Brain microvascular endothelial cell (primary cell): Measurements from ENCODE around the gene TTYH3.

Source experiments
- DNase-seq: peaks from one replicate; pipeline ENCODE4 v3.0.0-alpha.2; 2020
- H3K27ac ChIP-seq: fragments of 250-450 bp; sonication (Bioruptor Pico); 2 replicates; pipeline ENCODE4 v1.5.1; 2020; ENCODE audit warnings: mild to moderate bottlenecking, moderate library complexity
- H3K27me3 ChIP-seq: fragments of 250-450 bp; sonication (Bioruptor Pico); replicated peaks from 2 replicates; pipeline ENCODE4 v1.5.1; 2020; ENCODE audit warnings: mild to moderate bottlenecking
- H3K36me3 ChIP-seq: fragments of 250-450 bp; sonication (Bioruptor Pico); replicated peaks from 2 replicates; pipeline ENCODE4 v1.5.1; 2020; ENCODE audit warnings: mild to moderate bottlenecking
- H3K4me3 ChIP-seq: 2 replicates; pipeline ENCODE4 v1.5.1; 2011; ENCODE audit warnings: low read depth, mild to moderate bottlenecking, control low read depth, low read length, moderate library complexity
- in situ Hi-C: cut with HindIII; loops from 2 replicates; pipeline ENCODE4 v1.10.0; 2017; ENCODE audit warnings: low sequenced_read_pairs, low pct_ligation_motif_present
- TF ChIP-seq, protein P1 (sequence below): IDR thresholded peaks from 2 replicates; pipeline ENCODE4 v1.5.1; 2011; ENCODE audit warnings: low read depth, mild to moderate bottlenecking, moderate library complexity, low read length, control low read depth, inconsistent platforms; ENCODE audit errors: missing control alignments

TTYH3 gene

DNA sequence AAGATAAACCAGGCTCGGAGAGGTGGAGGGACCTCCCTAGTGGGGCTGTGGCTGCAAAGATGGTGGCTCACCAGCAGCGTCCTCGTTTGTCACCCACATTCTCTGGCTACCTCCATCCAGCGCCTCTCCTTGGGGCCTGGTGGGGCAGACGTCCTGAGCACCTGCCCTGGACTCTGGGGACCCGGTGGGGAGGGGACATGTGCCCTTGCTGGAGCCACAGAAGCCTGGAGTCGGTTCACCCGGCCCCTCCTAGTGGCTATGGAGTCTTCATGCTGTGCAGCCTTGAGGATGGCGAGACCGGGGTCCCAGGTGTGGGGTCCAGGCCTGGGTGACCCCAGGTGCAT lies 14.5 kb downstream of the TTYH3 start:
- TF ChIP-seq, protein P1, sequence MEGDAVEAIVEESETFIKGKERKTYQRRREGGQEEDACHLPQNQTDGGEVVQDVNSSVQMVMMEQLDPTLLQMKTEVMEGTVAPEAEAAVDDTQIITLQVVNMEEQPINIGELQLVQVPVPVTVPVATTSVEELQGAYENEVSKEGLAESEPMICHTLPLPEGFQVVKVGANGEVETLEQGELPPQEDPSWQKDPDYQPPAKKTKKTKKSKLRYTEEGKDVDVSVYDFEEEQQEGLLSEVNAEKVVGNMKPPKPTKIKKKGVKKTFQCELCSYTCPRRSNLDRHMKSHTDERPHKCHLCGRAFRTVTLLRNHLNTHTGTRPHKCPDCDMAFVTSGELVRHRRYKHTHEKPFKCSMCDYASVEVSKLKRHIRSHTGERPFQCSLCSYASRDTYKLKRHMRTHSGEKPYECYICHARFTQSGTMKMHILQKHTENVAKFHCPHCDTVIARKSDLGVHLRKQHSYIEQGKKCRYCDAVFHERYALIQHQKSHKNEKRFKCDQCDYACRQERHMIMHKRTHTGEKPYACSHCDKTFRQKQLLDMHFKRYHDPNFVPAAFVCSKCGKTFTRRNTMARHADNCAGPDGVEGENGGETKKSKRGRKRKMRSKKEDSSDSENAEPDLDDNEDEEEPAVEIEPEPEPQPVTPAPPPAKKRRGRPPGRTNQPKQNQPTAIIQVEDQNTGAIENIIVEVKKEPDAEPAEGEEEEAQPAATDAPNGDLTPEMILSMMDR, result no peak
- in situ Hi-C loops, result no loop called here
- DNase-seq, result no peak
- H3K36me3 ChIP-seq, result peaks cover 21% of the 10 kb centered on the region
- H3K27me3 ChIP-seq, result no peaks in the 10 kb centered on the region
- no peak overlapping the region for H3K27ac ChIP-seq
- no peak overlapping the region for H3K4me3 ChIP-seq

DNA sequence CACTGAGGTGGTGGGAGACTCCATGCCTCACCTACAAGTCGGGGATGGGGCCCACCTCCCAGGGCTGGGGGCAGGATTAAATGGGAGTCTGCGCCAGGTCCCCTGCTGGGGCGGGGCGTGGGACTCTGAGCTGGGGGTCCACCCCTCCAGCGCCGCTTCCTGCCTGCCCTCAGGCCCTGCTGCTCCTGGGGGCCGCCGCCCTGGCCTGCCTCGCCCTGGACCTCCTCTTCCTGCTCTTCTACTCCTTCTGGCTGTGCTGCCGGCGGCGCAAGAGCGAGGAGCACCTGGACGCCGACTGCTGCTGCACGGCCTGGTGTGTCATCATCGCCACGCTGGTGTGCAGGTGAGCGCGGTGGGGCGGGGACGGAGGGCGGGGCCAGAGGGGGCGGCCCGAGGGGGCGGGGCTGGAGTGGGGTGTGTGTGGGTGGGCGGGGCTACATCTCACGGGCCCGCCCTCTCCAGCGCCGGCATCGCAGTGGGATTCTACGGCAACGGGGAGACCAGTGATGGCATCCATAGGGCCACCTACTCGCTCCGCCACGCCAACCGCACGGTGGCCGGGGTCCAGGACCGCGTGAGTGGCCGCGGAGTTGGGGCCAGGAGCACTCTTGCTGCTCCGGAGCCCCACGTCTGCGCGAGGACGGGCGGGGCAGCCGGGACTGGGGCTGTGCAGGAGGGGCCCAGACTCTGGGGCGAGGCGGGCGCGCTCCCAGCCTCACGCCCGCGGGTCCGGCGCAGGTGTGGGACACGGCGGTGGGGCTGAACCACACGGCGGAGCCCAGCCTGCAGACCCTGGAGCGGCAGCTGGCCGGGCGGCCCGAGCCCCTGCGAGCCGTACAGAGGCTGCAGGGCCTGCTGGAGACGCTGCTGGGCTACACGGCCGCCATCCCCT lies 15.1 kb downstream of the TTYH3 start:
- no peak for DNase-seq
- no peak overlapping the region for H3K27ac ChIP-seq
- no peak overlapping the region for H3K4me3 ChIP-seq
- TF ChIP-seq, protein P1, result no peak
- H3K27me3 ChIP-seq, result no peaks in the 10 kb centered on the region
- H3K36me3 ChIP-seq, result peaks cover 24% of the 10 kb centered on the region
- in situ Hi-C loops, result no loop called here

DNA sequence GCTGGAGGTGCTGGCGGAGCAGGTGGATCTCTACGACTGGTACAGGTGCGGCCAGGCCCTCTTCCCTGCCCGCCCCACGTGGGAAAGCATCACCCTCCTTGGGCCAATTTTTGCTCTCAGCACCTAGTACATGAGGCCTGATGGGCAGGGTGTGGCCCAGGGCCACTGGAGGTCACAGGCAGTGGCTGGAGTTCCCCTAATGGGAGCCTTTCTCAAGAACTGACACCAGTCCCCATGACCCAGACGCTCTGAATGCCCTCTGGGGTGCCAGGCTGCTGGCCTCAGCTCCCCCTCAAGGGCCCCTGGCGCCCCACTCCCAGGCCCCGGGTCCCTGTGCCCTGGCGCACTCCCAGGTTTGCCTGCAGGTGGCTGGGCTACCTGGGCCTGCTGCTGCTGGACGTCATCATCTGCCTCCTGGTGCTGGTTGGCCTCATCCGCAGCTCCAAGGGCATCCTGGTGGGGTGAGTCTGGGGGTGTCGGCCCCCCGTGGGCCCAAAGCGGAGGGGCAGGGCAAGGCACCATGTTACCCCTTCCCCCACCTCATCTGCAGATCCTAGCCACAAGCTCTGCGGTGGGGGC lies 15.9 kb downstream of the TTYH3 start:
- TF ChIP-seq, protein P1, result no peak
- no peak overlapping the region for H3K4me3 ChIP-seq
- in situ Hi-C loops, result no loop called here
- H3K36me3 ChIP-seq, result peaks cover 31% of the 10 kb centered on the region
- no peak overlapping the region for H3K27ac ChIP-seq
- no peaks in the 10 kb centered on the region for H3K27me3 ChIP-seq
- DNase-seq, result no peak

DNA sequence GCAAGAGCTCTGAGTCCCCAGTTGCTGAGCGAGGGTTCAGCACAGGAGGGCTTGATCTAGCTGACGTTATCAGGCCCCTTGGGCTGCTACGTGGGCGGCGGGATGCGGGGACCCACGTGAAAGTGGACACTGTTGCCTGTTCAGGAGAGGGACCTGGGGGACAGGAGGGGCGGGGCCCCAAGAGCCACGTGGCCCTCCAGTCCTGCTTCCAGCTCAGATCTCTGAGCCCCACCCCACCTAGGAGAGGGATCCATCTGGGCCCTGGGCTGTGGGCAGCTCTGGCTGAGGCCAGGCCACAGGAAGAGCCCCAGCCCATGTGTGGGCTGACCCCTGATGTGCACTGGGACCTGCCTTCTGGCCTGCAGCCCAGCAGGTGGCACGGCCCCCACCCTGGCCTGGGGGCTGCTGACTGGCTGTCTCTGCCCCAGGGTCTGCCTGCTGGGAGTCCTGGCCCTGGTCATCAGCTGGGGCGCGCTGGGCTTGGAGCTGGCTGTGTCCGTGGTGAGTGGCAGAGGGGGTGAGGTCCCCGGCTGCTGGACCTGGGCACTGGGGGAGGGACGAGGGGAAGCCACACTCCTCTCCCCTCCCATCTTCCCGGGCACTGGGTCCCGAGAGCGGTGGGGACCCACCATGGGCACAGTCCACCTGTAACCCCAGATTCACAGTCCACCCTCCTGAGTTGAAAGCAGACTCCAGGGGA lies 17.5 kb downstream of the TTYH3 start:
- Histone ChIP-seq H3K4me3 (no peak overlapping the region), H3K27me3 (no peaks in the 10 kb centered on the region), H3K36me3 (peaks cover 38% of the 10 kb centered on the region), H3K27ac (no peak overlapping the region)
- DNase-seq, result no peak
- TF ChIP-seq, protein P1, result no peak
- in situ Hi-C loops, result no loop called here

DNA sequence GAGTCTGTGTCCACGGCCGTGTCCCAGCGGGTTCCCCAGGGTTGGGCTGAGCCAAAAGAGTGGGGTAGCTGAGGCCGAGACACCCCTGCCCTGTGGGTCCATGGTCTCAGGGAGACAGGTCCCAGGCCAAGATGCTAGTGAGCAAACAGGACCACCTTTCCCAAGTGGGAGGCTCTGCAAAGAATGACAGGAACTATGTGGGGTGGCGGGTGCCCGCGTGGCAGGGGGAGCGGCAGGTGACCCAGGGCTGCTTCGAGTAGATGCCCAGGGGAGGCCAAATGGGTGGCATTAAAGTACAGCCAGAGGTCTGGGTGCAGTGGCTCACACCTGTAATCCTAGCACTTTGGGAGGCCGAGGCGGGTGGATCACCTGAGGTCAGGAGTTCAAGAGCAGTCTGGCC lies 18.2 kb downstream of the TTYH3 start:
- in situ Hi-C loops, result loop anchor here (5.0 kb wide), 1 partner anchor 83 kb away; no protein-coding TSS in a partner anchor
- H3K4me3 ChIP-seq, result no peak overlapping the region
- no peaks in the 10 kb centered on the region for H3K27me3 ChIP-seq
- no peak overlapping the region for H3K27ac ChIP-seq
- DNase-seq, result no peak
- H3K36me3 ChIP-seq, result peaks cover 38% of the 10 kb centered on the region
- TF ChIP-seq, protein P1, result no peak
